Activated CD4-positive, CD25-positive, alpha-beta regulatory T cell treated with anti-CD3 and anti-CD28 coated beads, Interleukin-2, amount 50 U/mL, for 16 hours (primary cell): ENCODE measurements around the gene RNF208.
A peak's percentile ranks its signal among the peaks of the same experiment; 100 is the strongest.
"Not testable (repeated sequence)": the region's sequence is repeated elsewhere in the genome, so short reads cannot be mapped to it uniquely, and the experiment has no call there.

Experiments used
- DNase-seq: peaks from one replicate; pipeline ENCODE4 v3.0.0-alpha.2; 2020; ENCODE audit warnings: low read depth, low spot score

RNF208 gene

DNA sequence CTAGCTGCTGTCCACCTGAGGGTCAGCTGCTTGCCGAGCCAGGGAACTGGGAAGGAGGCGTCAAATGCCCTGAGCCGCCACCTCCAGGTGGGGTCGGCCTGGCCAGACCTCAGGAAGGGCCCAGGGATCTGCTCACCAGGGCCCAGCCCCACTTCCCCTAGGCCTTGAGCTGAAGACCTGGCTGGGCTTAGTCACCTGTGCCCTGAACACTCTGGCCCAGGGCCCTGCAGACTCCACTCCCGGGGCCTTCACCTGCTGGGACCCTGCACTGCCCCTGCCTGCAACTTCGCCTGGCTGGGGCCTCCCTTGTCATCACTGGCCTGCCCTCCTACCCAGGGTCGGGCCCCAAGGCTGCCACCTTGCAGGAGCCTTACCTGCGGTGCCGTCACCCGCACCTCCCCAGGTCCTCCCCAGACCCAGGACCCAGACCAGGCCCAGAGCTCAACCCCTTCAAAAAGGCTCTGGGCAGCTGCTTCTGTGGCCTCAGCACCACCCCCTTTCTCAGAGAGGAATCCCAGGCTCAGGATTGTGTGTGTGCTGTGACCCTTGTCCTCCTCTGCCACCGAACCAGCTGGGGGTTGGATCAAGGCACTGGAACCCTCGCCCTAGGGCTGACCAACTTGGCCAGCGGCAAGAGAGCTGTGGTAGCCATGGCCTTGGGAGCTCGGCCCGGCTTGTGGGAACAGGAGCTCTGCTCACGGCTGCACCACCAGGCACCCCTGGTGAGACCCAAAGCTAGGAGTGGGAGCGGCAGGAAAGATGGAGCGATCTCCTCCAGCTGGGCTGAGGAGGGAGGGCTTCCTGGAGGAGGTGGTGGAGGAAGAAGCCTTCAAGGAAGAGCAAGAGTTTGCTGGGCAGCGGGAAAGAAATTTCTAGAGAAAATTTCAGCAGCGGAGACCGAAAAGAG lies 31.9 kb upstream of the RNF208 start:
- no peak for DNase-seq

DNA sequence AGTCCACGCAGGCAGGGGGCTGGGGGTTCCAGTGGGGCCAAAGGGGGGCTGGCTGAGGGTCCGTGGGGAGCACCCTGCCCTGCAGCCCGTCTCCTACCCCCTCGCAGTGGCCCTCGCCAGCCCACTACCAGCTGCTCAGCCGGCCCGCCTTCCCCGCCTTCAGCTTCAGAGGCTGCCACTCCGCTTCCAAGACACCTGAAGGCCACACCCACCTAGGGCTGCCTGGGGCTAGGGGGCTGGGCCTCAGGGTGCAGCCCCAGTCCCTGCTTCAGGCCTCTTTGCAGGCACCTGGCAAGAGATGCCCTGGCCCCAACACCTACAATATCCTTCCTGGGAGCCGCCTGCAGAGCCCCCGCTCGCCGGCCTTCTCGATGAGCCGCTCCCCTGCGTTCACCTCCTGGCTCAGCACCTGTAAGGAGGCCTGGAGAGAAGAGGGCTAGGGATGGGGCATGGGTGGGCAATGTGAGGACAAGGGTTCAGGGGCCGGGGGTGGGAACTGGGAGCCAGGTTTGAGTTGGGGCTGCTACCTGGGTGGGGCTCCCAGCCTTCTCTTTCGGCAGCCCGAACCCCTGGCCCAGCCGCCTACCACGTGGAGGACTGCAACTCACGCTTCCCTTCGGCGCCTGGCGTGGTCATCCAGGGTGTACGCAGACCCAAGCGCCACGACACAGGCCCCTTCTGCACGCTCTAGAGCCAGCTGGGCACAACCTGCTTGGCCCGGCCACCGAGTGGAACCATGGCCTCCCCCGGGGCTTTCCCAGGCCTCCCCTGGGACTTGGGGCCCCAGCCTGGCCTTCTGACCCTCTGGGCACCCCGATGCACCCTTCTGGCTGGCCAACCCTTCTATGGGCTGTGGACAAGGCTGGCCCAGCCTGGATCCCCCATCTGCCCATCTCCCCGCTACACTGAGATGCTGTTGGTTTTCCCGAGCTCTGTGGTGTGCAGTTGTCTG lies 30.8 kb upstream of the RNF208 start:
- no peak for DNase-seq

DNA sequence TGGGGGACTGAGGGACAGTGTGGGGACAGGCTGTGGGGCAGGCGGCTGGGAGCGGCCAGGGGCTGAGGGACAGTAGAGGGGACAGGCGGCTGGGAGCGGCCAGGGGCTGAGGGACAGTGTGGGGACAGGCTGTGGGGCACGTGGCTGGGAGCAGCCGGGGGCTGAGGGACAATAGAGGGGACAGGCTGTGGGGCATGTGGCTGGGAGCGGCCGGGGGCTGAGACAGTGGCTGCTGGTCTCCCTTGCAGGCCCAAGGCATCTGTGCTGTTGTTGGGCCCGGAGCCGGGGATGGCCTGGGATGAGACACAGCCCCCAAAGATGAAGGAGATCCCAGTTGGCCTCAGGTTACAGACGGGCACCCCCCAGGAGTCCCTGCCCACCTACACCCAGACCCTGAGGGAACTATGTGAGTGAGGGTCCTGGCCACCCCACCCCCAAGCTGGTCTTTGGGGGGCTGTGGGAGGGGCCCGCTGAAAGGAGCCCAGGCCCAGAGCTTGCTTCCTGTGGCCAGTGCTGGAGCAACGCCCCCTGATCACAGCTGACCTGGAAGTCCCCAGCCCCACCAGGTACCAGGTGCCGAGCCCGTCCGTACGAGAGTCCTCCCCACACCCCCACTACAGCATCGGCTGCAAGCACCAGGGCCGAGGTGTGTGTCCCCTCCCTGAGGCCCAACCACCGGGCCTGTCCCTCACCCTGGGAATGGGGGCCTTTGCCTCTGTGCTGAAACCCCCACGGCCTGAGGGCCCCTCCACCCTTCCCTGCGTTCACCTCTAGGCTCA lies 29.6 kb upstream of the RNF208 start:
- DNase-seq = no peak

DNA sequence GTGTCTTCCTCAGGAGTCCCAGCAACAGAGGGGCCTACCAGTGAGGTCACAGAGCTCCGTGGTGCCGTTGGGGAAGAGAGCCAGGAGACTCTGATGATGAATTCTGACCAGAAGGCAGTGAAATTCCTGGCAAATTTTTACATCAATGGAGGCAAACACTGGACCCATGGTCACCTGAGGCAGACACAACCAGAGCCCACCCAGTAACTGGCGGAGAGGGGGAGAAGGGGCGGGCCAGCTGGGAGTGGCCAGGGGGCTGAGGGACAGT lies 29.1 kb upstream of the RNF208 start, which contains the start of gene STPG3:
TSS of gene STPG3 (plus strand) at position 93 of the 268 bp plus-strand sequence. CDS start at position 94, 1 bp downstream.
- DNase-seq = no peak

DNA sequence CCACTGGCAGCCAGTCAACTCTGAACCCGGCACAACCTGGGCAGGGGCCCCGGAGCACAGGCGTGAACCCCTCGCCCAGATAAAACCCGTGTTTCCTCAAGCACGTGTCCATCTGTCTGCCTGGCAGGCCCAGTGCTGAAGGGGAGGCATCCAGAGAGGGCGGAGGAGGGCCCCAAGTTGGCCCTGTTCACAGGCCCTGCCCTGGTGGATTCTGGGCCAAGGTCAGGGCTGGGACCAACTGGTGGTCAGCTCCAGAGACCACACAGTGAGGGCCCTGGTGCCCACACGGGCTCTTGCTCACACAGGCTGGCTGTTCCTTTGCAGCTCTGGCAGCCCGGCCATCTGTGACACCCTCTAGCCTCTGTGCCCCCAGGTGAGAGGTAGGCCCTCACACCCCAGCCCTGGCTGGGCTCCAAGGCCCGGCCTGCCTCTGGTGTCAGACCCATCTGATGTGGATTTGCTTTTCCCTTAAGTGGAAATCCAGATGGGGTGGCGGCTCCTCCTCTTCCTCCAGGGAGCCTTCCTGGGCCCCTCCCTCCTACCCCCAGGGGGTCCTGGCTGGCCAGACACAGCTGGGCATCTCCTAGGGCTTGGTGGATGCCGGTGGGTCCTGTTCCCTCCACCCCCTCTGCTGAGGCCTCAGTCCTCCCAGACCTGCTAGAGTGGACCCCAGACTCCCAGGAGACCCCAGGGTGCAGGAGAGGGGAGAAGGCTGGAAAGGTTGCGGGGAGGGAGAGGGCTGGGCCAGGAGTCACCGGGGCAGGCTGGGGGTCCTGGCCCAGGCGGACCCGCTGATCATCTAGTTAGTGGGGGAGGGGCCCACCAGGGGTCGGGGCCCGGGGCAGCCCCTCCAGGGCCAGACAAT lies 28.5 kb upstream of the RNF208 start:
- DNase-seq = no peak

DNA sequence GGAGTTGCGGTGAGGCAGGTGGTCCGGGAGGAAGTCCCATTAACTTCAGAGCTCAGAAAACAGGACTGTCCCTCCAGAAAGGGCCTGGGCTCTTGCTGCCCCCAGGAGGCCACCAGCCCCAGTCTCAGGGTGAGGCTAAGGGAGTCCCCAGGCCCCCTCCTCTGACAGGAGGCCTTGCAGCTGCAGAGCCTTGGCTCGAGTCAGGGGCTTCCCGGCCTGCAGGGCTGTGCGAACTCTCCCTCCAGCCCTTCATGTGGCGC lies 25.8 kb upstream of the RNF208 start:
- no peak for DNase-seq

DNA sequence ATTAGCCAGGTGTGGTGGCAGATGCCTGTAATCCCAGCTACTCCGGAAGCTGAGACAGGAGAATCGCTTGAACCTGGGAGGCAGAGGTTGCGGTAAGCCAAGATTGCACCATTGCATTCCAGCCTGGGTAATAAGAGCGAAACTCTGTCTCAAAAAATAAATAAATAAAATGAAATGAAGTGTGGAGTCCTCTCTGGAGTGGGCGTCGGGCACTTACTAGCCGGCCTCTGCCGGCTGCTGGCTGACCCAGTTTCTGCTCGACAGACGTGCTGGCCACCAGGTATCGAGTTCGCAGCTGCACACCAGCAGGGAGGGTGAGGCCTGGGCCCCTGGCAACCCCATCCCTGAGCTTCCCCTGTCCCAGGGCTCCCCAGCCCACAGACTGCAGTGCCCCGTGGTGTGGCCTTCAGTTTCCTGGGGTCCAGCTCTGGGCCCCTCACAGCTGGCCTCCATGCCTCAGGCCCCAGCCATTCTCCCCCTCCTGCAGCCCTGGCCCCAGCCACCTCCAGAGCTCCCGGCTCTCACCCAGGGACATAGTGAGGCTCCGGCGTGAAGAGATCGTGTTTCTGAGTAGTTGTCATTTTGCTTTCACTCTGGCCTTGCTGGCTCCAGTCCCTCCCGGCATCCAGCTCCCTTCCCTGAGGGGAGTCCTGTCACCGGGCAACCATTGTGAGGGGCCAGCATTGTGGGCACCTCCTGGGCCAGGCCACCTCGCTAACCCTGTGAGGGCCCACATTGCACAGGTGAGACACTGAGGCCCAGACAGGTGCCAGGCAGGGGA lies 25.3 kb upstream of the RNF208 start:
- no peak for DNase-seq

DNA sequence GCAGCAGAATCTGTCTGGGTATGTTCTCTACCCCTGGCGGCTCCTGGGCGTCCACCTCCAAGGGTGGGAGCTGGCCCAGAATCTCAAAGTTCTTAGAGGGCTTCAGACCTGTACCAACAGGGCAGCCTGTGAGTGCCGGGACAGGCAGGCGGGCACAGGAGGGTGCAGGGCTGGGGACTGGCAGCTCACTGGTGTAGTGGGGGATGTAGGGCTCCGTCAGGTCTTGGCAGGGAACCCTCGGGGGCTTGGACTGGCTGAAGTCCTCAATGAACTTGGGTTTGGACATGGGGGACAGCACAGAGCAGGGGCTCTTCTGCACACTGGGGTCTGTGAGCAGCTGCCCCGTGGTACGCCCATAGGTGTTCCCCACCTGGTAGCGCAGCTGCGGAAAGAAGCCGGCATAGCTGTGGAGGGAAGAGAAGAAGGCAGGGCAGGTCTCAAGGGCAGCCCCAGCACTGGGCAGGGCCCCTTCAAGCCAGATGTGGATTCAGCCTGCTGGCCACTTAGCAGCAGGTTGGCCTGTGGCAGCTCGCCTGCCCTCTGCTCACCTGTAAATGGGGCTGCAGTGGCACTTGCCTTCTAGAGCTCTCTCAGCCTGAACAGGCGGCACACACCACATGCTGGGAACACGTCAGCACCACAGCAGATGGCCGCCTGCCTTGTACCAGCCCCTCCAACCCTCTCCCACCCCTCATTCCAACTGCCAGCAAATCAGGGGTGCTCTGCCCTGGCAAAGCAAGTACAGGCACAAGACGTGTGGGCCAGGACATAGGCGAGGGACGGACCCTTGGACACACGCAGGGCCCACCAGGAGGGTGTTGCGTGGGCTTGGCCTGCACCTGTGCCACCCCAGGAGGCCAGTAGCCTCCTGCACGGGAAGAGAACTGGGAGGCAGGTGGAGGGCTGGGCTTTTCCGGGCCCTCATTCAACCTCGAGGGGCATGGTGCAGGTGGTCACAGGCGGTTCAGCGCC lies 23.7 kb upstream of the RNF208 start:
- DNase-seq = no peak

DNA sequence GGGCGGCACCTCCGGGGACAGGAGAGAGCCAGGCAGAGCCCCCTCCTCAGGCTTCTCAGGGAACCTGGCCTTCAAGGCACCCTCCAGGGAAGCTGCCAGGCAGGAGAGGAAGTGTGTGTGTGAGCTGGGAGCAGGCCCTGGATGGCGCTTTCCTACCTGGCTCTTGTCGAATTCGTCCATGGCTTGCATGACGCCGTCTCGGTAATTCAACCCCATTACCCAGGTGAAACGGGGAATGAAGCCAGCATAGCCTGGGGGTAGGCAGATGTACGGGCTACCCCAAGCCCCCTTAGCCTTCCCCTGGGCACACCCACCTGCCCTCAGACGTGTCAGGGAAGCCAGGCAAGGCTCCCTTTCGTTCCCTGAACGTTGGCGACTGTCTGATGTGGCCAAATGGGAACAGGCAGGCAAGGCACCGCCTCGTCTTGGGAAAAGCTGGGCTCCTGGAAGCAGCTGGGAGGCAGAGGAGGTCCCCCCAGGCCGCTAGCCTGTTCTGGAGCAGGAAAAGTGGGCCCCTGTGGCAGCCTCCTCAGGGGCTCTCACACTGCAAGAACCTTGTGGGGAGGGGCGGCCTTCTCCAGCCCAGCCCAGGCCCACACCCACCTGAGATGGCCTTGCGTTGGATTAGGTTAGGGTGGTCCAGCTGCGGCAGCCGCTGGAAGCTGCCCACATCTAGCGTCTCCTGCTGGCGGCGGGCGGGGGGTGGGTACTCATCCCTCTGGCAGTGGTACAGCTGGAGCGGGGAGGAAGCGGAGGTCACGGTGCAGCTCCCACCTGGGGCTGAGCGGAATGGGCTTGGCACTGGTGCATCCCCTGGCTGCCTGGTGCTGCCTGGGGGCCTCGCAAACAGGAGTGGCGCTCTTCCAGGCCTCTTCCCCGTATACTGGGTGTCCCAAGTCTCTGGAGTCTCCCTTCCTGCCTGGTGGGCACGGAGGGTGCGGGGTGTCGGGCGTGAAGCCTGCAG lies 22.7 kb upstream of the RNF208 start:
- no peak for DNase-seq

DNA sequence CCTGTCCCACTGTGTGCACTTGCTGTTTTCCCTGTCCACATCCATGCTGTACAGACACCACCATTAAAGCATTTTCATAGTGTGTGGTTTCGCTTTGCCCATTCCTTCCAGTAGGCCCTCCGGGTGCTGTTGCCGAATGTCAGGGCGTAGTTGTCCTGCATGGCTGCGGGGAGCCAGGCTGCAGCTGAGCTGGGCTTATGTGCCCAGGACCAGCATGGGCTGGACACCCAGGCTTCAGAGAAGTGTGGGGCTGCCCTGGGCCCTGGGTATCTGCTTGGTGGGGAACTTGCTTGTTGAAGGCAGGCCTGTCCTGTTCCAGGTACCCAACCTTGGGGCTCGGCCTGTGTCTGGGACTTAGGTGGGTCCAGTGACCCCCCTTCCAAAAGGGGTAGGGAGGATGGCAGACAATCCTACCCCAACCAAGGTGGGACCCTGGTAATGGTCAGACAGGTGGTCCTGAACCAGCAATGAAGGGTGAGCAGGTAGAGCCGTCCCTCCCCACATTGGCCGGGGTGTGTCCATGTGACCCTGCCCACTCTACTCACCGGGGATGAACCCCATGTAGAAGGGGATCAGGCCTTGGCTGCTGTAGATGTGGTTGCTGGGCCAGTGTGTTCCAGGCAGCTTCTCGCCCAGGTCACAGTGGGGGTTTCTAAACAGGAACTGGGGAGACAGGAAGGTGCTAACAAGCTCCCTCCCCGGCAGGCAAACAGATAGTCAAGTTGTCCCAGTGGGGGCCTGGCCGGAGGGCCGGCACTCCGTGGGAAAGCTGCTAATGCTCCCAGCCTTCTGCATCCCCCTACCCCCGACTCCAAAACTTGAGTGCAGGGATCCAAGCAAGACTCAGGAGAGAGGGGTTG lies 21.8 kb upstream of the RNF208 start:
- DNase-seq = no peak

DNA sequence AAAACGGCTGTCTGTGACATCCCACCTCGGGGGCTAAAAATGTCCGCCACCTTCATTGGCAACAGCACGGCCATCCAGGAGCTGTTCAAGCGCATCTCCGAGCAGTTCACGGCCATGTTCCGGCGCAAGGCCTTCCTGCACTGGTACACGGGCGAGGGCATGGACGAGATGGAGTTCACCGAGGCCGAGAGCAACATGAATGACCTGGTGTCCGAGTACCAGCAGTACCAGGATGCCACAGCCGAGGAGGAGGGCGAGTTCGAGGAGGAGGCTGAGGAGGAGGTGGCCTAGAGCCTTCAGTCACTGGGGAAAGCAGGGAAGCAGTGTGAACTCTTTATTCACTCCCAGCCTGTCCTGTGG lies 21.2 kb upstream of the RNF208 start:
- DNase-seq = not testable (repeated sequence)

DNA sequence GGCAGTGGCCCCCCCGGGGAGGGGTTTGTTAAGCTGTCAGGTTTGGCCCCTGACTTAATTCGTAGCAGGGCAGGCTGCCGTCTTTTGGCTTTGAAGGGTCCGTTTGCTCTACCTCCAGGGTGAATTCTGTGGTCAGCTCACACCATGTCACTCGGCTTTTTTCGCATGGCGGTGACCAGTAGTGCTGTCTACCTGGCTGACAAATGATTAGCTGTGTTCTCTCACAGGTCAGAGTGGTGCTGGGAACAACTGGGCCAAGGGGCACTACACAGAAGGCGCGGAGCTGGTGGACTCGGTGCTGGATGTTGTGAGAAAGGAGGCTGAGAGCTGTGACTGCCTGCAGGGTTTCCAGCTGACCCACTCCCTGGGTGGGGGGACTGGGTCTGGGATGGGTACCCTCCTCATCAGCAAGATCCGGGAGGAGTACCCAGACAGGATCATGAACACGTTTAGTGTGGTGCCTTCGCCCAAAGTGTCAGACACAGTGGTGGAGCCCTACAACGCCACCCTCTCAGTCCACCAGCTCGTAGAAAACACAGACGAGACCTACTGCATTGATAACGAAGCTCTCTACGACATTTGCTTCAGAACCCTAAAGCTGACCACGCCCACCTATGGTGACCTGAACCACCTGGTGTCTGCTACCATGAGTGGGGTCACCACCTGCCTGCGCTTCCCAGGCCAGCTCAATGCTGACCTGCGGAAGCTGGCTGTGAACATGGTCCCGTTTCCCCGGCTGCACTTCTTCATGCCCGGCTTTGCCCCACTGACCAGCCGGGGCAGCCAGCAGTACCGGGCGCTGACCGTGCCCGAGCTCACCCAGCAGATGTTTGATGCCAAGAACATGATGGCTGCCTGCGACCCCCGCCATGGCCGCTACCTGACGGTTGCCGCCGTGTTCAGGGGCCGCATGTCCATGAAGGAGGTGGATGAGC lies 20.5 kb upstream of the RNF208 start:
- DNase-seq = no peak

DNA sequence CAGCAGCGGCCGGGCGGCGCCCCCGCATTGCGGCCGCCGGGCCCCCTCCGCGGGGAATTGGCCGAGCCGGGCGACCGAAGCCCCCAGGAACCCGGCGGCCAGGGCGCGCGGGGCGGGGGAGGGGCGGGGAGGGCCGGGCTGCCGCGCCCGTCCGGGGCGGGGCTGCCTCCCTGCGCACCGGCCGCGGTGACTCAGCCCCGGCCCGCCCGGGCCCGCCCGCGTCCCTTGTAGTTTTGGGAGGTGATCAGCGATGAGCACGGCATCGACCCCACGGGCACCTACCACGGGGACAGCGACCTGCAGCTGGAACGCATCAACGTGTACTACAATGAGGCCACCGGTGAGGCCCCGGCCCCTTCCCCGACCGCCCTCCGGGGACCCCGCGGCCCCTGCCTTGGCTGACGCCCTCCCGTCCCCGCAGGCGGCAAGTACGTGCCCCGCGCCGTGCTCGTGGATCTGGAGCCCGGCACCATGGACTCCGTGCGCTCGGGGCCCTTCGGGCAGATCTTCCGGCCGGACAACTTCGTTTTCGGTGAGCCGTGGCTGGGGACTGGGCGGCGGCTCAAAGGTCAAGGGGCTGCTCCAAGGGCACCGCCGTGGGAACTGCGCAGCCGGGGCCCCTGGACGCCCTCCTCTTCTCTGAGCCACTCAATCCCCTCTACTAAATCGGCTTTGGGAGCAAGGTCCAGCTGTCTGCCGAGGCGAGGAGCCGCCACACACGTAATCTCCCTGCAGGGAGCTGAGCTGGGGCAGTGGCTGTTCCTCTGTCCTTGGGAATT lies 19.6 kb upstream of the RNF208 start:
- DNase-seq = peak; percentile 54

DNA sequence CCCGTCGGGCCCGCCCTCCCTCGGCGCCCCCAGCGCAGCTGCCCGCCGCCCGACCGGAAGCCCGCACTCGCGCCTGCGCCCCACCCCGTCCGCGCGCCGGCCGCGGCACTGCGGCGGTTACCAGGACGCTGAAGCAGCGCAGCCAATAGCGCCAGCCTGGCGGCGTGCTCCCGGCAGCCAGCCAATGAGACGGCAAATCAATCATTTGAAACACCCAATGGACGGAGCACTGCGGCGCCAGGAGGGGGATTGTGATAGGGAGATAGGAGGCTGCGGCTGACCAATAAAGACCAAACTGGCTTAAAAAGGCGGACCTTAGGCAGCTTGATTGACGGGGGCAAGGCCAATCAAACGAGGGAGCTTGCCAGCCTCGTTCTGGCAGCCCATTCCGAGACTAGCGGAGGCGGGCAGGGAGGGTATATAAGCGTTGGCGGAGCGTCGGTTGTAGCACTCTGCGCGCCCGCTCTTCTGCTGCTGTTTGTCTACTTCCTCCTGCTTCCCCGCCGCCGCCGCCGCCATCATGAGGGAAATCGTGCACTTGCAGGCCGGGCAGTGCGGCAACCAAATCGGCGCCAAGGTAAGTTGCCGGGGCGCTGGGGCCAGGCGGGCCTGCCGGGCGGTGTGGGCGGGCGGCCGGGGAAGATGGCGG lies 18.9 kb upstream of the RNF208 start, which contains the start of gene TUBB4B:
TSS of gene TUBB4B (plus strand) at position 447 of the 649 bp plus-strand sequence. CDS start at position 521, 74 bp downstream.
- peak; percentile 96 for DNase-seq
